Measurements from ENCODE around the gene MUSTN1. TPM values are rescaled to one million over a fixed set of nuclear protein-coding genes. Genes with fewer than 3 reads are reported as not detected.
A peak's percentile ranks its signal among the peaks of the same experiment; 100 is the strongest.

MUSTN1 gene
- total and polyA plus RNA-seq, 2 of the 13 experiments (the other 11 are each of a cell fraction or from before 2014, with no cell fraction given) = 0.84 to 1.4 TPM

DNA sequence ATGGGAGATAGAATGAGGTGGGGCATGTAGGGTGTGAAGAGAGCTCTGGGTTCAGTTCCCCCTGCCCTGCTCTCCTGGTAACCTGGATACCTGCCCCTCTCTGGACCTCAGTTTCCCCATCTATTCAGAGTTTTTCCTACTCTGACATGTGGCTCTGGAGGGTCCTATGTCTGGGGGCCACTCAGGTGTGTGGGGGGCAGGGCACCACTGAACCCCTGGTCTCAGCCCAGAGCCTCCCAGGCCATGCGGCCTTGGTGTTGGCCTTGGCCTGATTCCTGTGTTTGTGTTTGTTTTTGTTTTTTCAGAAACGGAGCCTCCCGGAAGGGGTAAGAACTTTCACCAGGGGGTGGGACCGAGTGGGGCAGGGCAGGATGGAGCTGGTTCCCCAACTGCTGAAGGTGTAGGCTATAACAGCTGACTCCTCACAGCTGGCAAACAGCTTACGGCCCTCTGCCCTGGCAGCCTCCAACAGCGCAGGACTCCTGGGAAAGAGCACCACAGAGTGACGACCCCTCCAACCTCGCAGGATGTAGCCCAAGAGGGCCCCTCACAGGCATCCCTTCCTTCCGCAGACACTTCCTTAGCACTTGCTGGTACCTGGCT is 39.4 kb downstream of the MUSTN1 start (continued):
- TF ChIP-seq, protein P1, sequence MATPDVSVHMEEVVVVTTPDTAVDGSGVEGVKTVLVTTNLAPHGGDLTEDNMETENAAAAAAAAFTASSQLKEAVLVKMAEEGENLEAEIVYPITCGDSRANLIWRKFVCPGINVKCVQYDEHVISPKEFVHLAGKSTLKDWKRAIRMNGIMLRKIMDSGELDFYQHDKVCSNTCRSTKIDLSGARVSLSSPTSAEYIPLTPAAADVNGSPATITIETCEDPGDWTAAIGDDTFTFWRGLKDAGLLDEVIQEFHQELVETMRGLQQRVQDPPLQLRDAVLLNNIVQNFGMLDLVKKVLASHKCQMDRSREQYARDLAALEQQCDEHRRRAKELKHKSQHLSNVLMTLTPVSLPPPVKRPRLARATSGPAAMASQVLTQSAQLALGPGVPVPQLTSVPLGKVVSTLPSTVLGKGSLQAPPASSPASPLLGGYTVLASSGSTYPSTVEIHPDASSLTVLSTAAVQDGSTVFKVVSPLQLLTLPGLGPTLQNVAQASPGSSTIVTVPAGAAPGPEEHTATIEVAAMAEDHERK (CRISPR knock-in tag; IDR thresholded peaks at IDR 0.05; ENCODE audit: low read depth) = no peak
- no peak for TF ChIP-seq TGIF2 (CRISPR knock-in tag; IDR thresholded peaks at IDR 0.05)
- TF ChIP-seq RELA (CRISPR knock-in tag; IDR thresholded peaks at IDR 0.05) = no peak
- TF ChIP-seq MBD4 (IDR thresholded peaks at IDR 0.05; ENCODE audit: borderline replicate concordance, low read length) = no peak
- TF ChIP-seq ZNF629 (CRISPR knock-in tag; conservative IDR thresholded peaks at IDR 0.05) = no peak
- TF ChIP-seq SIX1 (CRISPR knock-in tag; IDR thresholded peaks at IDR 0.05; ENCODE audit: borderline replicate concordance) = peak; percentile 36; the same call in 1 of the 2 replicates
- peak; percentile 18; the same call in 1 of the 2 replicates for TF ChIP-seq CEBPG (CRISPR knock-in tag; IDR thresholded peaks at IDR 0.05)
- no peak for TF ChIP-seq SIX4 (CRISPR knock-in tag; IDR thresholded peaks at IDR 0.05)
- TF ChIP-seq, protein P2, sequence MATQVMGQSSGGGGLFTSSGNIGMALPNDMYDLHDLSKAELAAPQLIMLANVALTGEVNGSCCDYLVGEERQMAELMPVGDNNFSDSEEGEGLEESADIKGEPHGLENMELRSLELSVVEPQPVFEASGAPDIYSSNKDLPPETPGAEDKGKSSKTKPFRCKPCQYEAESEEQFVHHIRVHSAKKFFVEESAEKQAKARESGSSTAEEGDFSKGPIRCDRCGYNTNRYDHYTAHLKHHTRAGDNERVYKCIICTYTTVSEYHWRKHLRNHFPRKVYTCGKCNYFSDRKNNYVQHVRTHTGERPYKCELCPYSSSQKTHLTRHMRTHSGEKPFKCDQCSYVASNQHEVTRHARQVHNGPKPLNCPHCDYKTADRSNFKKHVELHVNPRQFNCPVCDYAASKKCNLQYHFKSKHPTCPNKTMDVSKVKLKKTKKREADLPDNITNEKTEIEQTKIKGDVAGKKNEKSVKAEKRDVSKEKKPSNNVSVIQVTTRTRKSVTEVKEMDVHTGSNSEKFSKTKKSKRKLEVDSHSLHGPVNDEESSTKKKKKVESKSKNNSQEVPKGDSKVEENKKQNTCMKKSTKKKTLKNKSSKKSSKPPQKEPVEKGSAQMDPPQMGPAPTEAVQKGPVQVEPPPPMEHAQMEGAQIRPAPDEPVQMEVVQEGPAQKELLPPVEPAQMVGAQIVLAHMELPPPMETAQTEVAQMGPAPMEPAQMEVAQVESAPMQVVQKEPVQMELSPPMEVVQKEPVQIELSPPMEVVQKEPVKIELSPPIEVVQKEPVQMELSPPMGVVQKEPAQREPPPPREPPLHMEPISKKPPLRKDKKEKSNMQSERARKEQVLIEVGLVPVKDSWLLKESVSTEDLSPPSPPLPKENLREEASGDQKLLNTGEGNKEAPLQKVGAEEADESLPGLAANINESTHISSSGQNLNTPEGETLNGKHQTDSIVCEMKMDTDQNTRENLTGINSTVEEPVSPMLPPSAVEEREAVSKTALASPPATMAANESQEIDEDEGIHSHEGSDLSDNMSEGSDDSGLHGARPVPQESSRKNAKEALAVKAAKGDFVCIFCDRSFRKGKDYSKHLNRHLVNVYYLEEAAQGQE (IDR thresholded peaks at IDR 0.05; ENCODE audit: borderline replicate concordance in 1 of 2, low read depth in 1 of 2, low read length in 2 of 2) = peak in 1 of 2 experiments; percentile 52; a peak in 1 of 4 replicates
- TF ChIP-seq, protein P3, sequence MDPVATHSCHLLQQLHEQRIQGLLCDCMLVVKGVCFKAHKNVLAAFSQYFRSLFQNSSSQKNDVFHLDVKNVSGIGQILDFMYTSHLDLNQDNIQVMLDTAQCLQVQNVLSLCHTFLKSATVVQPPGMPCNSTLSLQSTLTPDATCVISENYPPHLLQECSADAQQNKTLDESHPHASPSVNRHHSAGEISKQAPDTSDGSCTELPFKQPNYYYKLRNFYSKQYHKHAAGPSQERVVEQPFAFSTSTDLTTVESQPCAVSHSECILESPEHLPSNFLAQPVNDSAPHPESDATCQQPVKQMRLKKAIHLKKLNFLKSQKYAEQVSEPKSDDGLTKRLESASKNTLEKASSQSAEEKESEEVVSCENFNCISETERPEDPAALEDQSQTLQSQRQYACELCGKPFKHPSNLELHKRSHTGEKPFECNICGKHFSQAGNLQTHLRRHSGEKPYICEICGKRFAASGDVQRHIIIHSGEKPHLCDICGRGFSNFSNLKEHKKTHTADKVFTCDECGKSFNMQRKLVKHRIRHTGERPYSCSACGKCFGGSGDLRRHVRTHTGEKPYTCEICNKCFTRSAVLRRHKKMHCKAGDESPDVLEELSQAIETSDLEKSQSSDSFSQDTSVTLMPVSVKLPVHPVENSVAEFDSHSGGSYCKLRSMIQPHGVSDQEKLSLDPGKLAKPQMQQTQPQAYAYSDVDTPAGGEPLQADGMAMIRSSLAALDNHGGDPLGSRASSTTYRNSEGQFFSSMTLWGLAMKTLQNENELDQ (CRISPR knock-in tag; IDR thresholded peaks at IDR 0.05; ENCODE audit: borderline replicate concordance) = no peak
- TF ChIP-seq ZNF567 (CRISPR knock-in tag; IDR thresholded peaks at IDR 0.05; ENCODE audit: borderline replicate concordance) = no peak
- no peak for TF ChIP-seq HNF4G (IDR thresholded peaks at IDR 0.05; ENCODE audit: borderline replicate concordance, low read depth, low read length)
- TF ChIP-seq HNF4G (CRISPR knock-in tag; IDR thresholded peaks at IDR 0.05; ENCODE audit: borderline replicate concordance, low read depth) = peak; percentile 70; the same call in 1 of the 2 replicates
- TF ChIP-seq, protein P4, sequence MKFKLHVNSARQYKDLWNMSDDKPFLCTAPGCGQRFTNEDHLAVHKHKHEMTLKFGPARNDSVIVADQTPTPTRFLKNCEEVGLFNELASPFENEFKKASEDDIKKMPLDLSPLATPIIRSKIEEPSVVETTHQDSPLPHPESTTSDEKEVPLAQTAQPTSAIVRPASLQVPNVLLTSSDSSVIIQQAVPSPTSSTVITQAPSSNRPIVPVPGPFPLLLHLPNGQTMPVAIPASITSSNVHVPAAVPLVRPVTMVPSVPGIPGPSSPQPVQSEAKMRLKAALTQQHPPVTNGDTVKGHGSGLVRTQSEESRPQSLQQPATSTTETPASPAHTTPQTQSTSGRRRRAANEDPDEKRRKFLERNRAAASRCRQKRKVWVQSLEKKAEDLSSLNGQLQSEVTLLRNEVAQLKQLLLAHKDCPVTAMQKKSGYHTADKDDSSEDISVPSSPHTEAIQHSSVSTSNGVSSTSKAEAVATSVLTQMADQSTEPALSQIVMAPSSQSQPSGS (CRISPR knock-in tag; IDR thresholded peaks at IDR 0.05) = no peak
- no peak for TF ChIP-seq BRD4 (CRISPR knock-in tag; IDR thresholded peaks at IDR 0.05)
- TF ChIP-seq ESRRA (CRISPR knock-in tag; IDR thresholded peaks at IDR 0.05; ENCODE audit: low read depth) = 0 out of 2 replicates have a peak, but pooled peaks have one; percentile 33
